SU-DHL-6 (cell line): ENCODE measurements around the gene HPGDS.

Experiments
- H2AFZ ChIP-seq: fragments of 200-600 bp; sonication (generic); 2 replicates; pipeline ENCODE4 v1.6.1; 2014; ENCODE audit warnings: low read depth, mild to moderate bottlenecking, moderate library complexity, mixed read lengths, antibody characterized with exemption, low read length; ENCODE audit not compliant: severe bottlenecking
- H3F3A ChIP-seq: fragments of 200-600 bp; shearing (Covaris generic); 2 replicates; pipeline ENCODE4 v1.6.0; 2016; ENCODE audit warnings: antibody characterized with exemption, mild to moderate bottlenecking; ENCODE audit not compliant: insufficient read depth
- H3K27ac ChIP-seq: fragments of 200-600 bp; sonication (generic); 2 replicates; pipeline ENCODE4 v1.5.1; 2016; ENCODE audit warnings: low read depth, mild to moderate bottlenecking, low read length, moderate library complexity, mixed read lengths
- H3K27me3 ChIP-seq: fragments of 200-600 bp; sonication (generic), shearing (Covaris generic); 2 replicates; pipeline ENCODE4 v1.6.0; 2014; ENCODE audit warnings: mild to moderate bottlenecking, low read length
- H3K36me3 ChIP-seq: fragments of 200-600 bp; sonication (generic); 2 replicates; pipeline ENCODE4 v1.6.1; 2014; ENCODE audit warnings: mild to moderate bottlenecking, low read length, mixed read lengths
- H3K4me2 ChIP-seq: fragments of 300-600, 200-600 bp; shearing (Covaris generic), sonication (generic); 2 replicates; pipeline ENCODE4 v1.6.0; 2014; ENCODE audit warnings: low read length, low read depth, mild to moderate bottlenecking; ENCODE audit not compliant: poor library complexity, severe bottlenecking
- H3K4me3 ChIP-seq: fragments of 200-600 bp; sonication (generic); 2 replicates; pipeline ENCODE4 v1.5.1; 2014; ENCODE audit warnings: antibody characterized with exemption, low read length, mild to moderate bottlenecking, mixed read lengths; ENCODE audit not compliant: insufficient read depth, poor library complexity, severe bottlenecking
- H3K79me2 ChIP-seq: fragments of 200-600 bp; sonication (generic); 2 replicates; pipeline ENCODE4 v1.6.1; 2014; ENCODE audit warnings: mild to moderate bottlenecking, low read length, moderate library complexity; ENCODE audit not compliant: insufficient read depth
- H3K9ac ChIP-seq: fragments of 200-600 bp; sonication (generic); 2 replicates; pipeline ENCODE4 v1.7.0; 2014; ENCODE audit warnings: mild to moderate bottlenecking, low read length
- H3K9me2 ChIP-seq: fragments of 200-600 bp; sonication (generic); replicated peaks from 2 replicates; pipeline ENCODE4 v1.6.1; 2014; ENCODE audit warnings: low read length; ENCODE audit not compliant: insufficient read depth
- H3K9me3 ChIP-seq: fragments of 200-600 bp; sonication (generic); 2 replicates; pipeline ENCODE4 v1.6.1; 2014; ENCODE audit warnings: low read length, mixed read lengths; ENCODE audit not compliant: insufficient read depth
- H4K20me1 ChIP-seq: fragments of 200-600 bp; sonication (generic); 2 replicates; pipeline ENCODE4 v1.6.1; 2014; ENCODE audit warnings: low read depth, mild to moderate bottlenecking, antibody characterized with exemption, low read length, moderate library complexity, mixed read lengths
- EZH2phosphoT487 ChIP-seq: fragments of 200-600 bp; sonication (generic), shearing (Covaris generic); conservative IDR thresholded peaks from 2 replicates; pipeline ENCODE4 v1.6.1; 2018; ENCODE audit warnings: mild to moderate bottlenecking, antibody characterized with exemption, low read length, moderate library complexity, mixed read lengths
- TF ChIP-seq, protein P1 (sequence below): fragments of 200-600 bp; sonication (generic); IDR thresholded peaks from one replicate; pipeline ENCODE4 v1.5.1; 2017; ENCODE audit warnings: antibody characterized with exemption, mild to moderate bottlenecking, low read length, moderate library complexity; ENCODE audit not compliant: insufficient read depth, poor library complexity, severe bottlenecking

The HPGDS gene

GRCh38 chr4:94352163-94352562 is 9.5 kb upstream of the HPGDS start:
- H3K4me2 ChIP-seq: no peak overlapping the region

DNA sequence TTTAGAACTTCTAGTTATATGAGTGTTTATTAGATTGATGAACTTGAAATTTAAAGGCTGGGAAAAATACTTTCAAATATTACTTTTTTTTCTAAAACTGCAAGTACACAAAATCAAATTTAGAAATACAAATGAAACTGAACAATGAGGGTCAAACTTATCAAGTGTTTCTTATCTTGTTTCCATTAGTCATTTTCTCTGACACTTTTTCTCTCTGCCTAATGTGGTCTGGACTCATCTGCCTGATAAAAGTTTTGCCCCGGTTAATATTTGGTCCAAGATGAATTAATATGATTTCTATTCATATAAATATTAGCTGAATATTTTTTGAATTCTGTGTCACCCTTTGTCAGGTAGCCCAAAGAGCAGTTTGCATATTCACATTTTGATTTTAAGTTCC is 8.7 kb upstream of the HPGDS start:
- no peaks in the 10 kb centered on the region for H4K20me1 ChIP-seq
- no peaks in the 10 kb centered on the region for H3F3A ChIP-seq
- H3K4me2 ChIP-seq: no peak overlapping the region
- H3K79me2 ChIP-seq: no peaks in the 10 kb centered on the region
- TF ChIP-seq, protein P1, sequence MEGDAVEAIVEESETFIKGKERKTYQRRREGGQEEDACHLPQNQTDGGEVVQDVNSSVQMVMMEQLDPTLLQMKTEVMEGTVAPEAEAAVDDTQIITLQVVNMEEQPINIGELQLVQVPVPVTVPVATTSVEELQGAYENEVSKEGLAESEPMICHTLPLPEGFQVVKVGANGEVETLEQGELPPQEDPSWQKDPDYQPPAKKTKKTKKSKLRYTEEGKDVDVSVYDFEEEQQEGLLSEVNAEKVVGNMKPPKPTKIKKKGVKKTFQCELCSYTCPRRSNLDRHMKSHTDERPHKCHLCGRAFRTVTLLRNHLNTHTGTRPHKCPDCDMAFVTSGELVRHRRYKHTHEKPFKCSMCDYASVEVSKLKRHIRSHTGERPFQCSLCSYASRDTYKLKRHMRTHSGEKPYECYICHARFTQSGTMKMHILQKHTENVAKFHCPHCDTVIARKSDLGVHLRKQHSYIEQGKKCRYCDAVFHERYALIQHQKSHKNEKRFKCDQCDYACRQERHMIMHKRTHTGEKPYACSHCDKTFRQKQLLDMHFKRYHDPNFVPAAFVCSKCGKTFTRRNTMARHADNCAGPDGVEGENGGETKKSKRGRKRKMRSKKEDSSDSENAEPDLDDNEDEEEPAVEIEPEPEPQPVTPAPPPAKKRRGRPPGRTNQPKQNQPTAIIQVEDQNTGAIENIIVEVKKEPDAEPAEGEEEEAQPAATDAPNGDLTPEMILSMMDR: no peak
- no peak for TF ChIP-seq EZH2phosphoT487
- no peak overlapping the region for H3K27ac ChIP-seq
- H3K9ac ChIP-seq: no peak overlapping the region
- no peak overlapping the region for H2AFZ ChIP-seq
- H3K4me3 ChIP-seq: no peak overlapping the region
- H3K9me2 ChIP-seq: no peaks in the 10 kb centered on the region
- H3K27me3 ChIP-seq: no peaks in the 10 kb centered on the region
- H3K9me3 ChIP-seq: no peaks in the 10 kb centered on the region
- no peaks in the 10 kb centered on the region for H3K36me3 ChIP-seq

More at GRCh38 chr4:94352163-94352562, 9.5 kb upstream of the HPGDS start:
- no peak for TF ChIP-seq EZH2phosphoT487
- TF ChIP-seq, protein P1: no peak
- H3K9ac ChIP-seq: no peak overlapping the region
- H3F3A ChIP-seq: no peaks in the 10 kb centered on the region
- H3K79me2 ChIP-seq: no peaks in the 10 kb centered on the region
- no peak overlapping the region for H2AFZ ChIP-seq
- no peaks in the 10 kb centered on the region for H3K9me3 ChIP-seq
- H3K36me3 ChIP-seq: no peaks in the 10 kb centered on the region
- H3K27me3 ChIP-seq: no peaks in the 10 kb centered on the region
- H3K9me2 ChIP-seq: no peaks in the 10 kb centered on the region
- H4K20me1 ChIP-seq: no peaks in the 10 kb centered on the region
- H3K27ac ChIP-seq: no peak overlapping the region
- H3K4me3 ChIP-seq: no peak overlapping the region

GRCh38 chr4:94350095-94350494 is 7.5 kb upstream of the HPGDS start:
- no peak for TF ChIP-seq EZH2phosphoT487
- TF ChIP-seq, protein P1: no peak

More at GRCh38 chr4:94350095-94350494, 7.5 kb upstream of the HPGDS start:
- Histone ChIP-seq H3K9ac (no peak overlapping the region), H3K9me2 (no peaks in the 10 kb centered on the region), H3K27ac (no peak overlapping the region), H3K9me3 (no peaks in the 10 kb centered on the region), H2AFZ (no peak overlapping the region), H3K79me2 (no peaks in the 10 kb centered on the region), H3K27me3 (no peaks in the 10 kb centered on the region), H3K4me3 (no peak overlapping the region), H3K36me3 (no peaks in the 10 kb centered on the region), H3F3A (no peaks in the 10 kb centered on the region), H3K4me2 (no peak overlapping the region), H4K20me1 (no peaks in the 10 kb centered on the region)
